Measurements from ENCODE around the gene RRAS2. TPM values are rescaled to one million over a fixed set of nuclear protein-coding genes. Genes with fewer than 3 reads are reported as not detected.

RRAS2 gene
- total and polyA plus RNA-seq, 10 of the 15 experiments (the other 5 are each of a cell fraction or from before 2014, with no cell fraction given): 26.9 to 72.4 (median 45.4) TPM

DNA sequence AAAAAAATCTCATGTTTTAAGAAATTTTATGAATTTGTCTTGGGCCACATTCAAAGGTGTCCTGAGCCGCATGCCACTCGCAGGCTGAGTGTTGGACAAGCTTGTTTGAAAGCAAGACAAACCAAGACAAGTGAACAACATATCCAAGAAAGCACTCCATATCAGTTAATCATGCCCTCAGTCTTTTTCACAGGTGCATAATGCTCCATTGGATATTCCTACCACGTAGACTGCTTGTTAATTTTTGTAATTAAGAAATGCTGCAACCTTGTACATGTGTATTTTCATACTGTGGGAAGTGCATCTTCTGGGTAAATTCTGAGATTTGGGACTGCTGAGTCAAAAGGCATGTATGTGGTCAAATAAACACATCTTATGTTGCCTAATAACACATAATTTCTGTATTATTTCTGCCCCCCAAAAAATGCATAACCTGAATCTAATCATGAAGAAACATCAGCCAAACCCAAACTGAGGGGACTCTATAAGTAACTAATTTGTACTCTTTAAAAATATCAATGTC is 8.2 kb downstream of the RRAS2 start:
- CTCF ChIA-PET: interaction anchor here (0.7 to 3.1 kb wide), 2 partner anchors 11 to 39 kb away, joined by 3 to 10 read pairs; no protein-coding TSS in a partner anchor
- intact Hi-C loops (cut with micrococcal nuclease; ENCODE audit: unreplicated experiment): no loop called here
- BruUV-seq (replicated peaks): no TSS peak

More for the DNA sequence above, 8.2 kb downstream of the RRAS2 start:
- Histone ChIP-seq H3K27me3 (replicated peaks in 1 of 2; ENCODE audit: control insufficient read depth in 2 of 2, insufficient read depth in 2 of 2, low read length in 1 of 2) (no peaks in the 10 kb centered on the region), H3K9me3 (replicated peaks; ENCODE audit: control insufficient read depth, insufficient read depth, low read length) (peaks cover 18% of the 10 kb centered on the region), H3K4me1 (ENCODE audit: control insufficient read depth, insufficient read depth, low read length) (no peaks in the 10 kb centered on the region), H3K9ac (ENCODE audit: control insufficient read depth, insufficient read depth, low read length) (no peak overlapping the region), H3K4me2 (ENCODE audit: control insufficient read depth, insufficient read depth) (no peak overlapping the region), H3K4me3 (no peak overlapping the region), H3K36me3 (ENCODE audit: control insufficient read depth in 2 of 2, insufficient read depth in 2 of 2, low read length in 1 of 2) (peaks cover 0 to 4% of the 10 kb centered on the region in 2 experiments; a peak in 1 of 4 replicates), H4K20me1 (ENCODE audit: control insufficient read depth, insufficient read depth) (no peaks in the 10 kb centered on the region), H3K79me2 (ENCODE audit: control insufficient read depth, insufficient read depth, low read length) (peaks cover 87% of the 10 kb centered on the region), H2AFZ (ENCODE audit: control insufficient read depth, low read depth, low read length) (no peak overlapping the region), H3K27ac (ENCODE audit: control insufficient read depth, insufficient read depth) (no peak overlapping the region)
- FAIRE-seq (no peak), ATAC-seq (no peak), DNase-seq (ENCODE audit: low read depth, low spot score) (no peak)
- POLR2A ChIA-PET: no interaction called here
- SMC1A ChIA-PET (ENCODE audit: uncharacterized antibody, unreplicated experiment): no interaction called here
- in situ Hi-C loops (cut with MboI): no loop called here
- TF ChIP-seq NRF1 (conservative IDR thresholded peaks at IDR 0.05; ENCODE audit: low read depth, low read length): no peak
- no peak for TF ChIP-seq IRF4 (IDR thresholded peaks at IDR 0.05; ENCODE audit: low read depth, low read length)
- TF ChIP-seq, protein P1, sequence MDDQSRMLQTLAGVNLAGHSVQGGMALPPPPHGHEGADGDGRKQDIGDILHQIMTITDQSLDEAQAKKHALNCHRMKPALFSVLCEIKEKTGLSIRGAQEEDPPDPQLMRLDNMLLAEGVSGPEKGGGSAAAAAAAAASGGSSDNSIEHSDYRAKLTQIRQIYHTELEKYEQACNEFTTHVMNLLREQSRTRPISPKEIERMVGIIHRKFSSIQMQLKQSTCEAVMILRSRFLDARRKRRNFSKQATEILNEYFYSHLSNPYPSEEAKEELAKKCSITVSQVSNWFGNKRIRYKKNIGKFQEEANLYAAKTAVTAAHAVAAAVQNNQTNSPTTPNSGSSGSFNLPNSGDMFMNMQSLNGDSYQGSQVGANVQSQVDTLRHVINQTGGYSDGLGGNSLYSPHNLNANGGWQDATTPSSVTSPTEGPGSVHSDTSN (IDR thresholded peaks at IDR 0.05; ENCODE audit: insufficient replicate concordance, low read depth, low read length): no peak
- no peak for TF ChIP-seq SIN3A (IDR thresholded peaks at IDR 0.05; ENCODE audit: low read depth, low read length)
- TF ChIP-seq MTA3 (IDR thresholded peaks at IDR 0.05; ENCODE audit: borderline replicate concordance, low read length): no peak
- TF ChIP-seq EZH2 (IDR thresholded peaks at IDR 0.05; ENCODE audit: borderline replicate concordance, control insufficient read depth, low read depth, low read length): no peak
- no peak for TF ChIP-seq EED (IDR thresholded peaks at IDR 0.05; ENCODE audit: low read depth)
- no peak for TF ChIP-seq TCF7 (IDR thresholded peaks at IDR 0.05; ENCODE audit: borderline replicate concordance)
- TF ChIP-seq KAT2A (conservative IDR thresholded peaks at IDR 0.05; ENCODE audit: control insufficient read depth, low read depth, low read length): no peak
- TF ChIP-seq JUND (IDR thresholded peaks at IDR 0.05; ENCODE audit: low read depth, low read length): no peak
- TF ChIP-seq, protein P2, sequence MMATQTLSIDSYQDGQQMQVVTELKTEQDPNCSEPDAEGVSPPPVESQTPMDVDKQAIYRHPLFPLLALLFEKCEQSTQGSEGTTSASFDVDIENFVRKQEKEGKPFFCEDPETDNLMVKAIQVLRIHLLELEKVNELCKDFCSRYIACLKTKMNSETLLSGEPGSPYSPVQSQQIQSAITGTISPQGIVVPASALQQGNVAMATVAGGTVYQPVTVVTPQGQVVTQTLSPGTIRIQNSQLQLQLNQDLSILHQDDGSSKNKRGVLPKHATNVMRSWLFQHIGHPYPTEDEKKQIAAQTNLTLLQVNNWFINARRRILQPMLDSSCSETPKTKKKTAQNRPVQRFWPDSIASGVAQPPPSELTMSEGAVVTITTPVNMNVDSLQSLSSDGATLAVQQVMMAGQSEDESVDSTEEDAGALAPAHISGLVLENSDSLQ (IDR thresholded peaks at IDR 0.05): no peak
- TF ChIP-seq BRCA1 (IDR thresholded peaks at IDR 0.05; ENCODE audit: low read depth, low read length): no peak
- TF ChIP-seq FOXM1 (IDR thresholded peaks at IDR 0.05; ENCODE audit: low read depth, low read length): no peak
- TF ChIP-seq RELA (IDR thresholded peaks at IDR 0.05; ENCODE audit: borderline replicate concordance, partially characterized antibody): no peak
- no peak for TF ChIP-seq CHD4 (IDR thresholded peaks at IDR 0.05)
- TF ChIP-seq, protein P3, sequence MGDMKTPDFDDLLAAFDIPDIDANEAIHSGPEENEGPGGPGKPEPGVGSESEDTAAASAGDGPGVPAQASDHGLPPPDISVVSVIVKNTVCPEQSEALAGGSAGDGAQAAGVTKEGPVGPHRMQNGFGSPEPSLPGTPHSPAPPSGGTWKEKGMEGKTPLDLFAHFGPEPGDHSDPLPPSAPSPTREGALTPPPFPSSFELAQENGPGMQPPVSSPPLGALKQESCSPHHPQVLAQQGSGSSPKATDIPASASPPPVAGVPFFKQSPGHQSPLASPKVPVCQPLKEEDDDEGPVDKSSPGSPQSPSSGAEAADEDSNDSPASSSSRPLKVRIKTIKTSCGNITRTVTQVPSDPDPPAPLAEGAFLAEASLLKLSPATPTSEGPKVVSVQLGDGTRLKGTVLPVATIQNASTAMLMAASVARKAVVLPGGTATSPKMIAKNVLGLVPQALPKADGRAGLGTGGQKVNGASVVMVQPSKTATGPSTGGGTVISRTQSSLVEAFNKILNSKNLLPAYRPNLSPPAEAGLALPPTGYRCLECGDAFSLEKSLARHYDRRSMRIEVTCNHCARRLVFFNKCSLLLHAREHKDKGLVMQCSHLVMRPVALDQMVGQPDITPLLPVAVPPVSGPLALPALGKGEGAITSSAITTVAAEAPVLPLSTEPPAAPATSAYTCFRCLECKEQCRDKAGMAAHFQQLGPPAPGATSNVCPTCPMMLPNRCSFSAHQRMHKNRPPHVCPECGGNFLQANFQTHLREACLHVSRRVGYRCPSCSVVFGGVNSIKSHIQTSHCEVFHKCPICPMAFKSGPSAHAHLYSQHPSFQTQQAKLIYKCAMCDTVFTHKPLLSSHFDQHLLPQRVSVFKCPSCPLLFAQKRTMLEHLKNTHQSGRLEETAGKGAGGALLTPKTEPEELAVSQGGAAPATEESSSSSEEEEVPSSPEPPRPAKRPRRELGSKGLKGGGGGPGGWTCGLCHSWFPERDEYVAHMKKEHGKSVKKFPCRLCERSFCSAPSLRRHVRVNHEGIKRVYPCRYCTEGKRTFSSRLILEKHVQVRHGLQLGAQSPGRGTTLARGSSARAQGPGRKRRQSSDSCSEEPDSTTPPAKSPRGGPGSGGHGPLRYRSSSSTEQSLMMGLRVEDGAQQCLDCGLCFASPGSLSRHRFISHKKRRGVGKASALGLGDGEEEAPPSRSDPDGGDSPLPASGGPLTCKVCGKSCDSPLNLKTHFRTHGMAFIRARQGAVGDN (IDR thresholded peaks at IDR 0.05): no peak
- RAD21 ChIA-PET (ENCODE audit: unreplicated experiment): no interaction called here
- 96% methylated on average over 3 of the region's 3 CpGs for WGBS (ENCODE audit: insufficient coverage, insufficient replicate concordance, low lambda C conversion rate, missing lambda C conversion rate)
